Left ventricle myocardium inferior (tissue), 1 donor: Measurements from ENCODE around the gene MPND. TPM values are rescaled to one million over a fixed set of nuclear protein-coding genes. Genes with fewer than 3 reads are reported as not detected.
"Not testable (repeated sequence)": the region's sequence is repeated elsewhere in the genome, so short reads cannot be mapped to it uniquely, and the experiment has no call there.

ENCODE experiments used
- DNase-seq: peaks from one replicate; pipeline ENCODE4 v3.0.0-alpha.2; 2020
- H3K27ac ChIP-seq: fragments of 200-600 bp; replicated peaks from 2 replicates; pipeline ENCODE4 v1.8.0; 2021
- H3K27me3 ChIP-seq: fragments of 200-600 bp; 2 replicates; pipeline ENCODE4 v1.8.0; 2021; ENCODE audit warnings: low read depth
- H3K36me3 ChIP-seq: fragments of 200-600 bp; 2 replicates; pipeline ENCODE4 v1.8.0; 2021
- H3K4me1 ChIP-seq: fragments of 200-600 bp; 2 replicates; pipeline ENCODE4 v1.8.0; 2021
- H3K4me3 ChIP-seq: fragments of 200-600 bp; 2 replicates; pipeline ENCODE4 v1.8.0; 2021; ENCODE audit warnings: mild to moderate bottlenecking, moderate library complexity
- H3K9me3 ChIP-seq: fragments of 200-600 bp; replicated peaks from 2 replicates; pipeline ENCODE4 v1.8.0; 2021
- CTCF ChIP-seq: fragments of 200-600 bp; IDR thresholded peaks from 2 replicates; pipeline ENCODE4 v1.8.0; 2021; ENCODE audit warnings: antibody characterized with exemption, mild to moderate bottlenecking, borderline replicate concordance
- intact Hi-C: fragments of 100-400 bp; cut with micrococcal nuclease; formaldehyde crosslinking; loops from one replicate; pipeline ENCODE4 v1.11.0; 2022
- total RNA-seq: library from RNA; stranded (reverse); fragmentation: NEBNext Ultra II Directional; extraction: Animal tissue kit (Norgen Biotek cat#: 25700); gene quantifications from one replicate; pipeline ENCODE4 v1.2.1, GENCODE V29; 2021
- donor health status: DM: no; HTN: yes; CAD: no; lungs with severe emphysema.

The MPND gene
- total RNA-seq, 1 donor from 2014 or later: 19.2 TPM

- intact Hi-C loops: no loop called here
- H3K27me3 ChIP-seq: no peaks in the 10 kb centered on the region
- no peak overlapping the region for H3K27ac ChIP-seq
- no peak overlapping the region for H3K4me3 ChIP-seq
- no peaks in the 10 kb centered on the region for H3K9me3 ChIP-seq
- H3K36me3 ChIP-seq: peaks cover 14% of the 10 kb centered on the region
- DNase-seq: no peak
- no peak for TF ChIP-seq CTCF
- peaks cover 20% of the 10 kb centered on the region for H3K4me1 ChIP-seq
Observed at GRCh38 chr19:4345342-4346019, 2.1 kb downstream of the MPND start.

GRCh38 chr19:4346020-4346383 is 2.6 kb downstream of the MPND start:
- DNase-seq: no peak
- peaks cover 20% of the 10 kb centered on the region for H3K4me1 ChIP-seq
- no peaks in the 10 kb centered on the region for H3K27me3 ChIP-seq
- no peaks in the 10 kb centered on the region for H3K9me3 ChIP-seq
- no peak for TF ChIP-seq CTCF
- no peak overlapping the region for H3K4me3 ChIP-seq
- H3K27ac ChIP-seq: no peak overlapping the region
- intact Hi-C loops: no loop called here
- peaks cover 14% of the 10 kb centered on the region for H3K36me3 ChIP-seq

- H3K27ac ChIP-seq: no peak overlapping the region
- DNase-seq: no peak
- H3K9me3 ChIP-seq: no peaks in the 10 kb centered on the region
- intact Hi-C loops: no loop called here
- no peak for TF ChIP-seq CTCF
- H3K4me1 ChIP-seq: peaks cover 17% of the 10 kb centered on the region
- no peak overlapping the region for H3K4me3 ChIP-seq
- H3K36me3 ChIP-seq: peaks cover 14% of the 10 kb centered on the region
- H3K27me3 ChIP-seq: no peaks in the 10 kb centered on the region
Observed at GRCh38 chr19:4347521-4347920, 4.2 kb downstream of the MPND start.

GRCh38 chr19:4349225-4349624 is 5.9 kb downstream of the MPND start:
- H3K27ac ChIP-seq, H3K9me3 ChIP-seq, H3K4me1 ChIP-seq, intact Hi-C loops, H3K4me3 ChIP-seq, H3K27me3 ChIP-seq, DNase-seq: not testable (repeated sequence)
- peaks cover 19% of the 10 kb centered on the region for H3K36me3 ChIP-seq

GRCh38 chr19:4350111-4350510 is 6.7 kb downstream of the MPND start:
- Histone ChIP-seq H3K36me3 (peaks cover 19% of the 10 kb centered on the region), H3K27ac (no peak overlapping the region), H3K27me3 (no peaks in the 10 kb centered on the region), H3K4me3 (no peak overlapping the region), H3K9me3 (no peaks in the 10 kb centered on the region), H3K4me1 (peaks cover 7% of the 10 kb centered on the region)
- no peak for TF ChIP-seq CTCF
- intact Hi-C loops: no loop called here
- no peak for DNase-seq

- no peak for TF ChIP-seq CTCF
- H3K36me3 ChIP-seq: peaks cover 17% of the 10 kb centered on the region
Observed at GRCh38 chr19:4350726-4351125, 7.4 kb downstream of the MPND start.

More at GRCh38 chr19:4350726-4351125, 7.4 kb downstream of the MPND start:
- DNase-seq: no peak
- H3K27ac ChIP-seq: no peak overlapping the region
- H3K4me3 ChIP-seq: no peak overlapping the region
- H3K9me3 ChIP-seq: no peaks in the 10 kb centered on the region
- peaks cover 7% of the 10 kb centered on the region for H3K4me1 ChIP-seq
- H3K27me3 ChIP-seq: no peaks in the 10 kb centered on the region
- intact Hi-C loops: no loop called here
